Liver (tissue), 9 donors: ENCODE results near the gene WNT3A. TPM values are rescaled to one million over a fixed set of nuclear protein-coding genes. Genes with fewer than 3 reads are reported as not detected.

Source experiments
- DNase-seq: peaks from one replicate; pipeline ENCODE4 v3.0.0-alpha.2; 2017; ENCODE audit warnings: low spot score
- H3K27ac ChIP-seq, 2 donors: one replicate each; pipeline ENCODE4 v1.7.0; 2013; ENCODE audit warnings: inconsistent platforms in 2 of 2, low read length in 2 of 2, control low read depth in 1 of 2, low read depth in 1 of 2, mild to moderate bottlenecking in 1 of 2
- H3K27me3 ChIP-seq, 4 donors: one replicate each; pipeline versions ENCODE4 v1.6.1 to v1.7.0; 2013; ENCODE audit warnings: low read length in 3 of 4, inconsistent platforms in 1 of 4, mild to moderate bottlenecking in 1 of 4, moderate library complexity in 1 of 4; ENCODE audit not compliant: control insufficient read depth in 4 of 4, insufficient read depth in 4 of 4
- H3K36me3 ChIP-seq, 4 donors: one replicate each; pipeline versions ENCODE4 v1.6.1 to v1.7.0; 2013; ENCODE audit warnings: low read length in 3 of 4, mild to moderate bottlenecking in 3 of 4, low read depth in 1 of 4, moderate library complexity in 1 of 4; ENCODE audit not compliant: control insufficient read depth in 4 of 4, insufficient read depth in 3 of 4
- H3K4me1 ChIP-seq, 4 donors: one replicate each; pipeline versions ENCODE4 v1.6.1 to v1.7.0; 2013; ENCODE audit warnings: low read length in 3 of 4, mild to moderate bottlenecking in 3 of 4, moderate library complexity in 1 of 4; ENCODE audit not compliant: control insufficient read depth in 4 of 4, insufficient read depth in 4 of 4
- H3K4me3 ChIP-seq, 3 donors: one replicate each; pipeline versions ENCODE4 v1.6.1 to v1.7.0; 2013; ENCODE audit warnings: low read length in 3 of 3, control low read depth in 1 of 3, low read depth in 1 of 3, mild to moderate bottlenecking in 1 of 3
- H3K9ac ChIP-seq, 2 donors: one replicate each; pipeline ENCODE4 v1.7.0; 2013; ENCODE audit warnings: low read length in 2 of 2, mild to moderate bottlenecking in 2 of 2, moderate library complexity in 2 of 2, control low read depth in 1 of 2, low read depth in 1 of 2
- H3K9me3 ChIP-seq, 4 donors: one replicate each; pipeline versions ENCODE4 v1.6.1 to v1.7.0; 2013; ENCODE audit warnings: low read length in 3 of 4; ENCODE audit not compliant: control insufficient read depth in 4 of 4
- EGR1 ChIP-seq, 2 donors: IDR thresholded peaks; 2 replicates each; pipeline ENCODE4 v1.6.1; 2016 to 2018; ENCODE audit warnings: antibody characterized with exemption in 2 of 2, low read depth in 2 of 2
- FOXA1 ChIP-seq: IDR thresholded peaks from 2 replicates; pipeline ENCODE4 v1.6.1; 2016; ENCODE audit warnings: antibody characterized with exemption
- FOXA2 ChIP-seq: IDR thresholded peaks from 2 replicates; pipeline ENCODE4 v1.6.1; 2016; ENCODE audit warnings: antibody characterized with exemption
- HNF4A ChIP-seq, 2 donors: conservative IDR thresholded peaks; 2 replicates each; pipeline ENCODE4 v1.6.1; 2016; ENCODE audit warnings: antibody characterized with exemption in 2 of 2, mild to moderate bottlenecking in 2 of 2
- HNF4G ChIP-seq: IDR thresholded peaks from 2 replicates; pipeline ENCODE4 v1.6.1; 2016; ENCODE audit warnings: antibody characterized with exemption
- JUND ChIP-seq, 2 donors: IDR thresholded peaks; 2 replicates each; pipeline ENCODE4 v1.6.1; 2016; ENCODE audit warnings: antibody characterized with exemption in 2 of 2
- NR2F2 ChIP-seq: IDR thresholded peaks from 2 replicates; pipeline ENCODE4 v1.6.1; 2016; ENCODE audit warnings: antibody characterized with exemption
- RXRA ChIP-seq, 2 donors: IDR thresholded peaks; 2 replicates each; pipeline ENCODE4 v1.6.1; 2017 to 2018; ENCODE audit warnings: antibody characterized with exemption in 2 of 2, mild to moderate bottlenecking in 1 of 2
- SP1 ChIP-seq: IDR thresholded peaks from 2 replicates; pipeline ENCODE4 v1.6.1; 2018; ENCODE audit warnings: antibody characterized with exemption, mild to moderate bottlenecking
- TAF1 ChIP-seq: conservative IDR thresholded peaks from 2 replicates; pipeline ENCODE4 v1.6.1; 2016; ENCODE audit warnings: antibody characterized with exemption, mild to moderate bottlenecking
- YY1 ChIP-seq: IDR thresholded peaks from 2 replicates; pipeline ENCODE4 v1.6.1; 2016; ENCODE audit warnings: antibody characterized with exemption, mild to moderate bottlenecking
- WGBS: extraction: QIAGEN DNeasy Blood & Tissue Kit; methylation state at CpG from one replicate; pipeline ENCODE4 v1.1.7; 2013; 5-methylcytosine and 5-hydroxymethylcytosine counted together
- polyA plus RNA-seq, 2 donors: library from polyadenylated mRNA; stranded (reverse) in 1 of 2; unstranded in 1 of 2; fragments of 200-250 nt in 1 of 2; fragments of >200 nt in 1 of 2; fragmentation: Nextera tagmentation in 1 of 2; extraction: Ambion mirVana in 1 of 2; gene quantifications; one replicate each; pipeline versions ENCODE4 v1.2.1 to v1.2.3, GENCODE V29; 2013 to 2015
- total RNA-seq, 2 donors: library from RNA; depleted of rRNA; stranded (reverse); fragments of >200 nt; gene quantifications; one replicate each; pipeline ENCODE4 v1.2.3, GENCODE V29; 2014
- TF ChIP-seq, protein P1 (sequence below): IDR thresholded peaks from 2 replicates; pipeline ENCODE4 v1.6.1; 2016; ENCODE audit warnings: antibody characterized with exemption
- TF ChIP-seq, protein P2 (sequence below): IDR thresholded peaks from 2 replicates; pipeline ENCODE4 v1.6.1; 2016; ENCODE audit warnings: antibody characterized with exemption
- TF ChIP-seq, protein P3 (sequence below): IDR thresholded peaks from 2 replicates; pipeline ENCODE4 v1.6.1; 2016; ENCODE audit warnings: antibody characterized with exemption
- TF ChIP-seq, protein P4 (sequence below): fragments of 150-350 bp; IDR thresholded peaks from 2 replicates; pipeline ENCODE4 v1.5.1; 2017; ENCODE audit warnings: improper control_type of control experiment, low read depth, low read length; ENCODE audit not compliant: missing input control
- TF ChIP-seq, protein P5 (sequence below): IDR thresholded peaks from 2 replicates; pipeline ENCODE4 v1.6.1; 2016; ENCODE audit warnings: antibody characterized with exemption, mild to moderate bottlenecking
- donor health status: healthy.
- donor health status: healthy.
- donor health status: healthy.
- donor health status: healthy.
- donor health status: healthy.

WNT3A gene
- total and polyA plus RNA-seq, 4 donors = not detected

DNA sequence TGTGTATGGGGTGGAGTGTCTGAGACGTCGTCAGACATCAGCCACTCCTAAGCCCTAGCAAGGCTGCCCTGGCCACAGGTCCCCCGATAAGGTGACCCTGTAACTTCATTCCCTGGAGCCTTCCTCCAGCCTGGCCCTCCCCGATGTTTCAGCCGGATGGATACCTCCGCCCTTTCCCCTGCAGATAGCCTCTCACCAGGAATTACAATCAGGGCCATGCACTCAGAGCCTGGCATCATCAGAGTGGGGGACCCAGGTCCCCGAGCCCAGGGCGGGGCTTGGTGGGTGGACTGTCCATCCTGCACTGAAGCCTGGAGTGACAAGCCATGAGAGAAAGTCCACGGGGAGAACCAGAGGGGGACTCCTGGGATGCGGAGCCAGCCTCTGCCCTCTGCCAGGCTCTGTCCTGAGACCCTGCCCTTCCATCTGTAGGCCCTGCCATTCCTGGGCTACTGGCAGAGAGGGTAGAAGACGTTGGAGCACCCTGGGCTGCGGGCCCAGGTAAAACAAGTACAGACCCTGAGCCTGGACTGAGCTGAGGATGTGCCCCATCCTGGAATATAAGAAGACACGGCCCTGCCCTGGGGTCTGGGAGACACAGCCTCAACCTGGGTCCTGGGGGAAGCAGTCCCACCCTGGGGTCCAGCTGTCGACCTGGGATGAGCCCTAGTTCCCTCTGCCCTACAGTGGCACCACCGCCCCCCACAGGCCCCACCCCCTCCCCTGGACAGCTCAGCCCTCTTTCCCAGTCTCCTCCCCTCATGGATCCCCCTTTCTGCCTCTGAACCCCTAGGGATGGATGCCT, 58.9 kb downstream of the WNT3A start:
- peaks cover 2 to 17% (median 3%) of the 10 kb centered on the region in 4 donors for H3K27me3 ChIP-seq
- no peak for DNase-seq

More for the DNA sequence above, 58.9 kb downstream of the WNT3A start:
- Histone ChIP-seq H3K36me3 (no peaks in the 10 kb centered on the region), H3K4me1 (no peaks in the 10 kb centered on the region), H3K9me3 (no peaks in the 10 kb centered on the region), H3K4me3 (no peak overlapping the region), H3K9ac (no peak overlapping the region), H3K27ac (no peak overlapping the region)
- TF ChIP-seq FOXA1 = no peak
- TF ChIP-seq, protein P1, sequence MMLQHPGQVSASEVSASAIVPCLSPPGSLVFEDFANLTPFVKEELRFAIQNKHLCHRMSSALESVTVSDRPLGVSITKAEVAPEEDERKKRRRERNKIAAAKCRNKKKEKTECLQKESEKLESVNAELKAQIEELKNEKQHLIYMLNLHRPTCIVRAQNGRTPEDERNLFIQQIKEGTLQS = no peak
- TF ChIP-seq, protein P2, sequence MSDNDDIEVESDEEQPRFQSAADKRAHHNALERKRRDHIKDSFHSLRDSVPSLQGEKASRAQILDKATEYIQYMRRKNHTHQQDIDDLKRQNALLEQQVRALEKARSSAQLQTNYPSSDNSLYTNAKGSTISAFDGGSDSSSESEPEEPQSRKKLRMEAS = no peak
- TF ChIP-seq, protein P3, sequence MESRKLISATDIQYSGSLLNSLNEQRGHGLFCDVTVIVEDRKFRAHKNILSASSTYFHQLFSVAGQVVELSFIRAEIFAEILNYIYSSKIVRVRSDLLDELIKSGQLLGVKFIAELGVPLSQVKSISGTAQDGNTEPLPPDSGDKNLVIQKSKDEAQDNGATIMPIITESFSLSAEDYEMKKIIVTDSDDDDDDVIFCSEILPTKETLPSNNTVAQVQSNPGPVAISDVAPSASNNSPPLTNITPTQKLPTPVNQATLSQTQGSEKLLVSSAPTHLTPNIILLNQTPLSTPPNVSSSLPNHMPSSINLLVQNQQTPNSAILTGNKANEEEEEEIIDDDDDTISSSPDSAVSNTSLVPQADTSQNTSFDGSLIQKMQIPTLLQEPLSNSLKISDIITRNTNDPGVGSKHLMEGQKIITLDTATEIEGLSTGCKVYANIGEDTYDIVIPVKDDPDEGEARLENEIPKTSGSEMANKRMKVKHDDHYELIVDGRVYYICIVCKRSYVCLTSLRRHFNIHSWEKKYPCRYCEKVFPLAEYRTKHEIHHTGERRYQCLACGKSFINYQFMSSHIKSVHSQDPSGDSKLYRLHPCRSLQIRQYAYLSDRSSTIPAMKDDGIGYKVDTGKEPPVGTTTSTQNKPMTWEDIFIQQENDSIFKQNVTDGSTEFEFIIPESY = no peak
- TF ChIP-seq SP1 = no peak
- TF ChIP-seq HNF4G = no peak
- TF ChIP-seq EGR1 (IDR thresholded peaks at IDR 0.05; ENCODE audit: low read depth in 2 of 2) = no peak
- TF ChIP-seq, protein P4, sequence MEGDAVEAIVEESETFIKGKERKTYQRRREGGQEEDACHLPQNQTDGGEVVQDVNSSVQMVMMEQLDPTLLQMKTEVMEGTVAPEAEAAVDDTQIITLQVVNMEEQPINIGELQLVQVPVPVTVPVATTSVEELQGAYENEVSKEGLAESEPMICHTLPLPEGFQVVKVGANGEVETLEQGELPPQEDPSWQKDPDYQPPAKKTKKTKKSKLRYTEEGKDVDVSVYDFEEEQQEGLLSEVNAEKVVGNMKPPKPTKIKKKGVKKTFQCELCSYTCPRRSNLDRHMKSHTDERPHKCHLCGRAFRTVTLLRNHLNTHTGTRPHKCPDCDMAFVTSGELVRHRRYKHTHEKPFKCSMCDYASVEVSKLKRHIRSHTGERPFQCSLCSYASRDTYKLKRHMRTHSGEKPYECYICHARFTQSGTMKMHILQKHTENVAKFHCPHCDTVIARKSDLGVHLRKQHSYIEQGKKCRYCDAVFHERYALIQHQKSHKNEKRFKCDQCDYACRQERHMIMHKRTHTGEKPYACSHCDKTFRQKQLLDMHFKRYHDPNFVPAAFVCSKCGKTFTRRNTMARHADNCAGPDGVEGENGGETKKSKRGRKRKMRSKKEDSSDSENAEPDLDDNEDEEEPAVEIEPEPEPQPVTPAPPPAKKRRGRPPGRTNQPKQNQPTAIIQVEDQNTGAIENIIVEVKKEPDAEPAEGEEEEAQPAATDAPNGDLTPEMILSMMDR = no peak
- no peak for TF ChIP-seq NR2F2
- no peak for TF ChIP-seq JUND (IDR thresholded peaks at IDR 0.05)
- TF ChIP-seq FOXA2 = no peak
- no peak for TF ChIP-seq YY1
- TF ChIP-seq RXRA (IDR thresholded peaks at IDR 0.05) = no peak
- TF ChIP-seq, protein P5, sequence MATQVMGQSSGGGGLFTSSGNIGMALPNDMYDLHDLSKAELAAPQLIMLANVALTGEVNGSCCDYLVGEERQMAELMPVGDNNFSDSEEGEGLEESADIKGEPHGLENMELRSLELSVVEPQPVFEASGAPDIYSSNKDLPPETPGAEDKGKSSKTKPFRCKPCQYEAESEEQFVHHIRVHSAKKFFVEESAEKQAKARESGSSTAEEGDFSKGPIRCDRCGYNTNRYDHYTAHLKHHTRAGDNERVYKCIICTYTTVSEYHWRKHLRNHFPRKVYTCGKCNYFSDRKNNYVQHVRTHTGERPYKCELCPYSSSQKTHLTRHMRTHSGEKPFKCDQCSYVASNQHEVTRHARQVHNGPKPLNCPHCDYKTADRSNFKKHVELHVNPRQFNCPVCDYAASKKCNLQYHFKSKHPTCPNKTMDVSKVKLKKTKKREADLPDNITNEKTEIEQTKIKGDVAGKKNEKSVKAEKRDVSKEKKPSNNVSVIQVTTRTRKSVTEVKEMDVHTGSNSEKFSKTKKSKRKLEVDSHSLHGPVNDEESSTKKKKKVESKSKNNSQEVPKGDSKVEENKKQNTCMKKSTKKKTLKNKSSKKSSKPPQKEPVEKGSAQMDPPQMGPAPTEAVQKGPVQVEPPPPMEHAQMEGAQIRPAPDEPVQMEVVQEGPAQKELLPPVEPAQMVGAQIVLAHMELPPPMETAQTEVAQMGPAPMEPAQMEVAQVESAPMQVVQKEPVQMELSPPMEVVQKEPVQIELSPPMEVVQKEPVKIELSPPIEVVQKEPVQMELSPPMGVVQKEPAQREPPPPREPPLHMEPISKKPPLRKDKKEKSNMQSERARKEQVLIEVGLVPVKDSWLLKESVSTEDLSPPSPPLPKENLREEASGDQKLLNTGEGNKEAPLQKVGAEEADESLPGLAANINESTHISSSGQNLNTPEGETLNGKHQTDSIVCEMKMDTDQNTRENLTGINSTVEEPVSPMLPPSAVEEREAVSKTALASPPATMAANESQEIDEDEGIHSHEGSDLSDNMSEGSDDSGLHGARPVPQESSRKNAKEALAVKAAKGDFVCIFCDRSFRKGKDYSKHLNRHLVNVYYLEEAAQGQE = no peak
- no peak for TF ChIP-seq HNF4A (conservative IDR thresholded peaks at IDR 0.05)
- TF ChIP-seq TAF1 = no peak
- 73% methylated on average over 15 of the region's 15 CpGs for WGBS
